Activated CD8-positive, alpha-beta memory T cell treated with anti-CD3 and anti-CD28 coated beads, Interleukin-2, amount 50 U/mL, for 24 hours (primary cell): ENCODE data around the gene C1orf35.
A peak's percentile ranks its signal among the peaks of the same experiment; 100 is the strongest.

Experiments used
- DNase-seq: peaks from one replicate; pipeline ENCODE4 v3.0.0-alpha.2; 2020; ENCODE audit errors: extremely low read depth

C1orf35 gene

GRCh38 chr1:228102791-228103620 is at the start of gene C1orf35:
TSS of gene C1orf35 (minus strand) at chr1:228103325. CDS start at chr1:228103227, 98 bp downstream.
- DNase-seq = peak; percentile 83

- no peak for DNase-seq
Measured at GRCh38 chr1:228152918-228153258, 49.8 kb upstream of the C1orf35 start.

GRCh38 chr1:228152097-228152917 is 49.2 kb upstream of the C1orf35 start:
- DNase-seq = no peak

- no peak for DNase-seq
Measured at GRCh38 chr1:228151180-228151925, 48.2 kb upstream of the C1orf35 start.

- no peak for DNase-seq
Measured at GRCh38 chr1:228150461-228151179, 47.5 kb upstream of the C1orf35 start.

- DNase-seq = no peak
Measured at GRCh38 chr1:228150120-228150460, 47.0 kb upstream of the C1orf35 start.

GRCh38 chr1:228149406-228150119 is 46.4 kb upstream of the C1orf35 start, which contains the start of gene GJC2:
TSS of gene GJC2 (plus strand) at chr1:228149930. CDS start at chr1:228157759, 7,829 bp downstream.
- no peak for DNase-seq

GRCh38 chr1:228148935-228149405 is 45.8 kb upstream of the C1orf35 start:
- DNase-seq = no peak

- no peak for DNase-seq
Measured at GRCh38 chr1:228148196-228148861, 45.2 kb upstream of the C1orf35 start.

GRCh38 chr1:228147768-228148167 is 44.6 kb upstream of the C1orf35 start:
- DNase-seq = no peak

GRCh38 chr1:228147151-228147693 is 44.1 kb upstream of the C1orf35 start:
- no peak for DNase-seq

- no peak for DNase-seq
Measured at GRCh38 chr1:228146417-228147150, 43.5 kb upstream of the C1orf35 start.

GRCh38 chr1:228145463-228146416 is 42.6 kb upstream of the C1orf35 start:
- DNase-seq = no peak

- no peak for DNase-seq
Measured at GRCh38 chr1:228144993-228145343, 41.8 kb upstream of the C1orf35 start.

- no peak for DNase-seq
Measured at GRCh38 chr1:228144193-228144992, 41.3 kb upstream of the C1orf35 start.

GRCh38 chr1:228143480-228144192 is 40.5 kb upstream of the C1orf35 start:
- no peak for DNase-seq

- no peak for DNase-seq
Measured at GRCh38 chr1:228142701-228143136, 39.6 kb upstream of the C1orf35 start.
